HG03108 (cell line): Measurements from ENCODE around the gene ZNF148.

ENCODE experiments used
- ATAC-seq: cut with Tn5 transposase; IDR thresholded peaks from one replicate; pipeline ENCODE4 v1.9.1; 2021; ENCODE audit warnings: moderate library complexity; ENCODE audit not compliant: unreplicated experiment

The ZNF148 gene

DNA sequence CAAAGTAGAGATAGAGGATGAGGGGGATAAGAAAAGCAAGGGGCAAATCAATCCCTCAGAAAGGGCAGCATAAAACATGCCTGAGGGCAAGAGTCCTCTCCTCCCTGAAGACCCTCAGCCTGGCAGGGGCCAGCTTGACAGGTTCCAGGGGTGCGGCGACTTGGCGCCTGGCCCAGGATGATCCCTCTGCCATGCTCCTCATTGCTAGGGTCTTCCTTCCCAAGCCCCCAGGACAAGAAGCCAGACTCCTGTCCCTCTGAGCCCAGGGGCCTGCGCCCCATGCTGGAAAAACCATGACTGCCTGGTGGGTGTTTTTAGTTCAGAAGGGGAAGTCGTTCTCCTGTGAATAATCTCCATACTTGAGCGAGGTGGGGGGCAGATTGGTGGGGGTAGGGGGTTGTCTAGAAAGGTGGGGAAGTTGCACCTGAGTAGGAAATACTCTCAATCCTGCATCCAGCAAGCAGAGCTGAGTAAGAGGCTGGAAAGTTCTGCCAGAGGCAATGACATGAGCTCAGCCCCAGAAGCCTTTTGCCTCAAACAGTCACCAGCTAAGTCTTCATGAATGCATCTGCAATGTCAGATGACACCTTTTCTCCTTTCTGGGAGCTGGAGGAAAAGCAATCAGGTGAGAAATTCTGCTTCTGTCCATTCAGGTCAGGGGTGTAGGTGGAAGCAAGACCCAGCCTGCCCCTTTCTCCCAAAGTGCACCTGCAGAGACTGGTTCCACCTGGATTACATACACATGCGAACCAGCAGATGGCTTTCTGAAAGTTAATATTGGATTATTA is 180.9 kb downstream of the ZNF148 start:
- ATAC-seq = no peak

DNA sequence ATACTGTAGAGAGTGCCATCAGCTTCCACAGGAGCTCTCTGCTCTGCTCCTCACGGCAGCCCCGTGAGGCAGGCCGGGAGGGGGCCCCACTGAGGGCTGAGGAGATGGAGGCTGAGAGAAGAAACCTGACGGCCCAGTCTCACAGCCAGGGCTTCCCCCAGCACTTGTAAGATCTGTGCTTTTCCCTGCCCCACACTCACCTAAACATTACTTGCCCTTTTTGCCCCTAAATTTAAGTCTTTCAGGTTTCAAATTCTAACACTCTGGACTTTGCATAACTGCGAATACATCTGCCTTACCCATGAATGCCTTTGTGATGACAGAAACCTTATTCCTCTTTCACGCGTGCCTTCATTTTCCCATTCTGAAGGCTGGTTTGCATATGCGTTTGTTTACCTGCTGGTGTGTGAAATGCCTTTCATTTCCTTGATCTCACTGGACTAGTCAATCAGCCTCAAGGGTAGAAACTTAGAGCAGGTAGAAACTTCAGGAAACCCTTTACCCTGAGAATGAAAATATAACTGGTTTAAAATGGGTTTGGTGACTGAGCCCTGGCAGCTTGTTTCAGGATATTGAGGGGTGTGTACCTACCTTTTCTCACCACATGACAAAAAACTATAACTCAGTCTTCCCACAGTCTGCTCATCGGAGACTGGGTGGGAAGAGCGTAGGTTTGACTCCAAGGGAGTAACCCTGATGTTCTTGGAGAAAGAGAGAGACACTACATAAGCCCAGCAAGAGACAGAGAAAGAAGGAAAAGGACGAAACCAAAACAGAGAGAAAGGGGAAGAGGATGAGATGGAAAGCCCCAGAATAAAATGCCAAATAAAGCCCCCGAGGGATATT is 182.7 kb downstream of the ZNF148 start:
- peak; percentile 45 for ATAC-seq

DNA sequence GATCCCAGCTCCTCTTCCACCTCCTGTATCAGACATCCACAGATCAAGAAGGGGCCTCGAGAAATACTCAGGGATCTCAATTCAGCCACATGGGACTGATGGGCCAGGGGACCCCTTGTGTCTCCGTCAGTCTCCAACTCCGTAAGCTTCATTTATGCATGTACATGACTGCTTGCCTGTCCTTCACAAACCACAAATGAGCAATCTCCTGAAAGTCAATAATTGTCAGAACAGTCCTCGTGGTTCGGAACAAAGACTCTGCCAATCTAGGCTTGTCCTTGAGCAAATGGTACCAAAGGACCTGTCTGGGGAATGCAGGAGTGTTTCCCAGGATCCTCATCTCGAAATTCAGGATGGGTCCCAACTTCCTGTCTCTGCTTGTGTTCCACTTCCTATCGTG is 183.4 kb downstream of the ZNF148 start:
- no peak for ATAC-seq

DNA sequence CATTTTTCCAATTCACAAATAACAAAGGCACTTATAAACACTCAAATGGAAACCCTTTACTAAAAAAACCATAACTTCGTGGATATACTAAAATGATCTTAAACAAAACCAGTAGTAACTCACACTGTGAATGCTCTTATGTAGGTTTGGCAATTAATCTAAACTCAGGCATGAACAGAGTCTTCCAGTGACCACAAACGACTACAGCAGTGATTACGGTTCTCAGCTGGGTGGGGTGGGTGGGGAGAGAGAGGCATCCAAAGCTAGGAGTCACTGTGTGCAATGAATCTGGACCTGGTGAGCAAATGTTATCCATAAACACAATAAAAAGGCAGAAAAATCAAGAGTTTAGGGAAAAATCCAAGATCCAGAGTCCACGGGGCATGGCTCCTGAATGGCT is 183.9 kb downstream of the ZNF148 start:
- ATAC-seq = no peak

DNA sequence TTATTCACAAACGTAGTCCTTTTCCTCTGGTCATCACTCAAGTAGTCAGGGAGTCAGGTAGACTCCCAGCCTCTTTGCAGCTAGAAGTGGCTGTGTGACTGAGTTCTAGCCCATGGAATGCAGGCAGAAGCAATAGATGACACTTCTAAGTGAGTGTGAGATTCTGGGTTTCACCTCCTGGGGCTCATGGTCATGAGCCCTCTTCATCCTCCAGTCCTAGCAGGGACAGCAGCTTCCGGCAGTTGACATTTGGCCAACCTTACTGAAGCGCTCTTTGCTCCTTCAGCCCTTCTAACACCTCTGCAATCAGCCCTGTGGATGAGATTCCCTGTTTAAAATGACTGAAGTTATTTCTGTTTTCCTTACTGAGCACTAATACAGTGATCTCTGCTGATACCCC is 184.3 kb downstream of the ZNF148 start:
- ATAC-seq = no peak

DNA sequence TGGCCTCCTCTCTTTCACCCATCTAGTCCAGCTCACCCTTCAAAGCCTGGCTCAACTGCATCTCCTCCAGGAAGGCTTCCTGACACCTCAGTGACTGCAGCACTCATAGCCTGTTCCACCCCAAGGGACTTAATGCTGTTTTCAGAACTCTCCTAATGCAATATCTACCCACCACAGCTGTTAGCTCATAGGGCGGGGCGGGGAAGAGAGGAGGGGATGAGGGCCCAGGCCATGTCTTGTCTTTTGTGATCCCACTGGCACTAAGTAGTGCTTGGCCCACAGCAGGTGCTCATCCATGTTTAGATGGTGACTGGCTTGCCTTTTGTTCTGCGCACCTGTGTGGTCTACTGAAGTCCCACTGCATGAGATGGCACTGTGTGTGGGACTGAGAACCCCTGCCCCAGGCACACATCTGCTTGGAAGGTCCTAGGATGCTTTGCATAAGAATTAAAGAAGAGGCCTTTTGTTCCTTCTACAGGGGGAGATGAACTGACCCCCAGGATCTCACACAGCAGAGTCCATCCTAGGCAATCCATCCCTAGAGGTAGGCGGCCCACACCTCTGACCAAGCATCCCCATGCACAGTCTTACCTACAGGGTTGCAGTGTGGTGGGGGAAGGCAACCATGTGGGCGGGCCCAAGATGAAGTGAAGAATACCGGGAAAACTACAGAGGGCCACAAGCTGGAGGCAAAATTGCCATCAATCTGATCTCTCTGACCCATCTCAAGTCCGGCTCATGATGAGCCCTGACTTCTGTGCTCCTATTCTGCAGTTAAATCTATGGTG is 185.6 kb downstream of the ZNF148 start:
- no peak for ATAC-seq

DNA sequence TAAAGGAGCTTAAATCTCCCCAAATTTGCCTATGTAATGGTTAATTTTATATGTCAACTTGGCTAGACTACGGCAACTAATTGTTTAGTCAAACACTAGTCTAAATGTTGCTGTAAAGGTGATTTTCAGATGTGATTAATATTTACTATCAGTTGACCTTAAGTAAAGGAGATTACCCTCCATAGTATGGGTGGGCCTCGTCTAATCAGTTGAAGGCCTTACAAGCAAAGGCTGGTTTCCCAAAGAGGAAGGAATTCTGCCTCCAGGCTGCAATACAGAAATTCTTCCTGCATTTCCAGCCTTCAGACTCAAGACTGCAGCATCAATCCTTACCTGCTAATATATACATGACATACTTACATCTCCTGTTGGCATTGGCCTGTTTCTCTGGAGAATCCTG is 186.2 kb downstream of the ZNF148 start:
- no peak for ATAC-seq

DNA sequence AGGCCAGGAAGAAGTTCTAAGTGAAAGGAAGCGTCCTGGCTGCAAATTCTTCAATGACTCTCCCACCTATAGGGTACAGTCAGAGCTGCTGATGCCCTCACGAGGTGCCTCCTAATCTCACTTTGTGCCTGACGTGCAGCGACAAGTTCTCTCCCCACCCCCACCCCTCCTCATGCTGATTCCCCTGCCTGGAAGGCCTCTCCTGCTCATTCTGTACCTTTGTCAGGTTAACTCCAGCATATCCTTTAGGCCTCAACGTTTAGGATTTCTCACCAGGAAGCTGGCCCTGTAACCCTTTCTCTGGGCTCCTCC is 187.6 kb downstream of the ZNF148 start:
- no peak for ATAC-seq

DNA sequence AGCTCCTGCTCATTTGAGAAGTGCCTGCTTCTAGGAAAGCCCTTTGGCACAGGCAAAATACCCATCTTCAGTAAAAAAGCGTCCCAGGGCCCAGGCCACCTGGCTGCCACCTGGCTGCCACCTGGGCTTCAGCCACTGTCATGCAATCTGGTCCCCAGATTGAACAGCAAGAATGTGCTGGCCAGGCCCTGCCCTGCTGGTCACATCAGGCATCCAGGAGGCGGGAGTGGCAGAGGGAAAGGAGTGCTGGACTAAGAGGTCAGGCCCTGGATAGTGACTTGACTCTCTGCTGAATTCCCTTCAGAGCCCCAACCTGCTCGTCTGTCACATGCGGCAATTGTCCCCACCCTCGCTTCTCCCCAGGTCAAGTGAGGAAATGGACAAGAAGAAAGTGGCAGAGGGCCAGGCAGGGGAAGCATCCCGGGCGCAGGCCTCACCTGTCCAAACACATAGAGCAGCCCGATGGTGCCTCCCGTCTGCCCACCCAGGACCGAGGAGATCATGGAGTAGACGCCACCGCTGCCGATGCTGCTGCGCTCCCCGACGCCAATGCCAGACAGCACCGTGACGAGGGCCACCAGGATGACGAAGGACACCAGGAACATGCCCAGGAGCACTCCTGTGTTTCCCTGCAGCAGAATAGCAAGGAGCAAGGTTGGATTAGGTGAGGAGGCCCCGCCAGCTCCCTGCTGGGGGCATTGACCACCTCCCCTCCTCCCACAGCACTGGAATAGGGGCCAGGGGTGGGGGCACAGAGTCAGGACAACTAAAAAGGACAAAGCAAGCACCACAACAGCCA is 188.1 kb downstream of the ZNF148 start:
- ATAC-seq = no peak

DNA sequence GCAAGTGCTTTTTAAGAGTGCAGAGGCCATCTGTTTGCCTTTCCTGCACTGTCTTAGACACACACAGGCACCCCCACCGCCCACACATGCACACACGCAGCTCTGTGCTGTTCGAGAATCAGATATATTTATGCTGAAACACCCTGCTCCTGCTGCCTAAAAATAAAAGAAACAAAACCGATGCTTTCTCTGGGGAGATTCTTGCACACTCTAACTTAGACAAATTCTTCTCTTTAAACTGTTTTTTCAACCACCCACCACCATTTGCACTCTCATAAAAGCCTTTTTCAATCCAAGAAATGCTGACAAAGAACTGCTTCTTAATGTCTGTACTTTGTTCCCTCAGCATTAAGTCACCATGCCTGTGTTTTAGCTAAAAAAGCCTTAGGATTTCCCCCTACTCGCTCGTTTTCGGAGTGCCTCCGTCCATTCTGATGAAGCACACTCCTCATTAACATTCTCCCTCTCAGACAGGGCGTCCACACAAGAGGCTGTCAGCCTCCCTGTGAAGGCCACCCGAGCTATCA is 188.8 kb downstream of the ZNF148 start:
- no peak for ATAC-seq

DNA sequence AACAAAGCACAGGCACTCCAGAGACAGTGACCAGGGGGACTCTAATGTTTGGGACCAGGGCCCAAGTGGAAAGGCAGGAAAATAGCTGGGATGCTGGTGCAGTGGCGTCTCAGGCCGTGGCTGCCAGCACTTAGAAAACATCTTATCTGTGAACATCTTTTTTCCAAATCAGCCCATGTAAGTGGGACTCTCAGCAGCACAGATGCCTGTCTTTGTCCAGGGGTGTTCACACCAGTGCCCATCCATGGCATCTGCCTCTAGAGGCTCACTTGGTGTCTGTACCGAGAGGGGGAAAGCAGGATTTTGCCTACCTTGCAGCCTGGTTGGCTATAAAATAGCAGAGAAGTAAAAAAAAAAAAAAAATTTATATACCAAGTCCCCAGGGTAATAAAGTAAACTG is 189.3 kb downstream of the ZNF148 start:
- ATAC-seq = no peak

DNA sequence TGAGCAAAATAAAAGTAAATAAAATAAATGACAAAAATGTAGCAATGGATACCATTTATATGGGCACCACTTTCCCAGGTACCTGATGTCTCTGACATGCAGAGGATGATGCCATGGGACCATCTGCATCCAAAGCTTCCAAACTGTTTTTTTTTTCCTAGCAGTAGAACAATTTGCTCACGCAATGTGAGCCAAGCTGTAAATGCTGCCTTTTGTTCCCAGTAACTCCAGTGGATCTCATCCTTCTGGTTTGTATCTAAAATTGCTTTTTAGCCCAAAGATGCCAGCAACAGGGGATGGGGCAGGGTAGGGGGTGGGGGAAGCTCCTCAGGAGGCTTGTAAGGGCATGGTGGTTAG is 195.3 kb downstream of the ZNF148 start:
- ATAC-seq = no peak

DNA sequence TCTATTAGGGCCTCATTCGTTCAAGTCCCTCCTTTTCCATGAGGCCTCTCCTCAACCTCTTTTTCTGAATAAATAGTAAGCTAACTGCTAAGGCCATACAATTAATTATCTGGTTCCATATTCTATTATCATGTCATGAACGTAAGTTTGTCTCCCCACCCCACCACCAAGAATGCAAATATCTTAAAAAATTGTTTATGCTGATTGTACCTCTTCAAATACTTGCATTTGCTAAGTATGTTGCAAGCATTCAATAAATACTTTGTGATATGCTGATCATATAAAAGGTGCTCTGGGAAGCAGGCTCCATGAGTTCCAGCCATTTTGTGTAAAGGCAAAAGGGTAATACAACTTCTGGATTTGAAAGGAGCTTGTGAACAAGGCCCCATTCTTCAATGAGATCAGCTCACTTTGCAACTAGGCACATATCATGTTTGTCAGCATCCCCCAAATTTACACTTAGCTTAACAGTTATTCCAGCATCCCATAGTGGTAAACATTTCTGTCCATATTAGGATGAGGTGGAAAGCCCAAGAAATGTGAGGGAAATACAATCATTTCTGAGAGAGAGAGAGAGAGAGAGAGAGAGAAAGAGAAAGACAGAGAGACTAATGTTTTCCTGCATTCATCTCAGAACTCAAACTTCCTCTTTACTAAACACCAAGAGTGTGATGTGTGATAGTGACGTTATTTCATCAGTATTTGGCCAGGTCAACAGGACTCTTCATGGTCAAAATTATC is 195.8 kb downstream of the ZNF148 start:
- no peak for ATAC-seq

DNA sequence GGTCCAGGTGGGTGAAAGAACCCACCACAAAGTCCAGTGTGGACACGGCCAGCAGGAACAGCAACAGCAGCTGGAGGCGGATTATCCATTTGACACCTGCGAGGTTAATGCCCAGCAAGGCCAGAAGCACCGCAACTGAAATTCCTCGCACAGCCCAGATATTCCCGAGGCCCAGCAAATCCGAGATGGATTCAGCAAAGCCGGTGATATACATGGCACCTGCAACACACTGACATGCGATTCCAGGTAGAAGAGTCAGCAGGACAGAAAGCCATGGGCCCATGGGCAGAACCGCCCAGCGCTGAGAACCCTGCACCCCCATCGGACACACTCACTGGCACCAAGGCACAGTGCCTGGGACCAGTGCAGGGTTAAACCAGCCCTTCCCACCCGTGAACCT is 197.4 kb downstream of the ZNF148 start:
- ATAC-seq = no peak
